CD1c-positive myeloid dendritic cell (primary cell): ENCODE data around the gene LDLR.
"Not testable (repeated sequence)": the region's sequence is repeated elsewhere in the genome, so short reads cannot be mapped to it uniquely, and the experiment has no call there.

Experiments used
- DNase-seq: peaks from one replicate; pipeline ENCODE4 v3.0.0-alpha.2; 2016; ENCODE audit errors: extremely low spot score

Gene LDLR

DNA sequence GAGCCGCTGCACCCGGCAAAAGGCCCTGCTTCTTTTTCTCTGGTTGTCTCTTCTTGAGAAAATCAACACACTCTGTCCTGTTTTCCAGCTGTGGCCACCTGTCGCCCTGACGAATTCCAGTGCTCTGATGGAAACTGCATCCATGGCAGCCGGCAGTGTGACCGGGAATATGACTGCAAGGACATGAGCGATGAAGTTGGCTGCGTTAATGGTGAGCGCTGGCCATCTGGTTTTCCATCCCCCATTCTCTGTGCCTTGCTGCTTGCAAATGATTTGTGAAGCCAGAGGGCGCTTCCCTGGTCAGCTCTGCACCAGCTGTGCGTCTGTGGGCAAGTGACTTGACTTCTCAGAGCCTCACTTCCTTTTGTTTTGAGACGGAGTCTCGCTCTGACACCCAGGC lies 17.2 kb downstream of the LDLR start:
- DNase-seq: no peak

DNA sequence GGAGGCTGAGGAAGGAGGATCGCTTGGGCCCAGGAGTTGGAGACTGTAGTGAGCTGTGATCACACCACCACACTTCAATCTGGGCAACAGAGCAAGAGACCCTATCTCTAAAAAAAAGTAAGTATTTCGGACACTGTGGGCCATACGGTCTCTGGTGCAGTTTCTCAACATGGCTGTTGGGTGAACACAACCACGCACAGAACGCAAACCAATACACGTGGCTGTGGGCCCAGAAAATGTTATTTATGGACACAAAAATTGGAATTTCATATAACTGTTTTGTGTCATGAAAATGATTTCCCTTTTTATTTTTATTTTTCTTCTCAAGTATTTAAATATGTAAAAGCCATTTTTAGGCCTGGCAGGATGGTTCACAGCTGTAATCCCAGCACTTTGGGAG lies 19.5 kb downstream of the LDLR start:
- DNase-seq: no peak

DNA sequence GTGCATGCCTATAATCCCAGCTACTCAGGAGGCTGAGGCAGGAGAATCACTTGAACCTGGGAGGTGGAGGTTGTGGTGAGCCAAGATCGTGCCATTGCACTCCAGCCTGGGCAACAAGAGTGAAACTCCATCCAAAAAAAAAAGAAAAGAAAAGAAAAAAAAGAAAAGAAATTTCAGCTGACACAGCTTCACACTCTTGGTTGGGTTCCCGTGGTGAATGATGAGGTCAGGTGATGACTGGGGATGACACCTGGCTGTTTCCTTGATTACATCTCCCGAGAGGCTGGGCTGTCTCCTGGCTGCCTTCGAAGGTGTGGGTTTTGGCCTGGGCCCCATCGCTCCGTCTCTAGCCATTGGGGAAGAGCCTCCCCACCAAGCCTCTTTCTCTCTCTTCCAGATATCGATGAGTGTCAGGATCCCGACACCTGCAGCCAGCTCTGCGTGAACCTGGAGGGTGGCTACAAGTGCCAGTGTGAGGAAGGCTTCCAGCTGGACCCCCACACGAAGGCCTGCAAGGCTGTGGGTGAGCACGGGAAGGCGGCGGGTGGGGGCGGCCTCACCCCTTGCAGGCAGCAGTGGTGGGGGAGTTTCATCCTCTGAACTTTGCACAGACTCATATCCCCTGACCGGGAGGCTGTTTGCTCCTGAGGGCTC lies 22.0 kb downstream of the LDLR start:
- no peak for DNase-seq

DNA sequence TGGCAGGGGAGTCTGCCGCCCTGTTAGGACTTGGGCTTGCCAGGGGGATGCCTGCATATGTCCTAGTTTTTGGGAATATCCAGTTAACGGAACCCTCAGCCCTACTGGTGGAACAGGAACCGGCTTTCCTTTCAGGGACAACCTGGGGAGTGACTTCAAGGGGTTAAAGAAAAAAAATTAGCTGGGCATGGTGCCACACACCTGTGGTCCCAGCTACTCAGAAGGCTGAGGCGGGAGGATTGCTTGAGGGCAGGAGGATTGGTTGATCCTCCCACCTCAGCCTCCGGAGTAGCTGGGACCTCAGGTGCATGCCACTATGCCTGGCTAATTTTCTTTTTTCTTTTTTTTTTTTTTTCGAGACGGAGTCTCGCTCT lies 22.5 kb downstream of the LDLR start:
- DNase-seq: no peak

DNA sequence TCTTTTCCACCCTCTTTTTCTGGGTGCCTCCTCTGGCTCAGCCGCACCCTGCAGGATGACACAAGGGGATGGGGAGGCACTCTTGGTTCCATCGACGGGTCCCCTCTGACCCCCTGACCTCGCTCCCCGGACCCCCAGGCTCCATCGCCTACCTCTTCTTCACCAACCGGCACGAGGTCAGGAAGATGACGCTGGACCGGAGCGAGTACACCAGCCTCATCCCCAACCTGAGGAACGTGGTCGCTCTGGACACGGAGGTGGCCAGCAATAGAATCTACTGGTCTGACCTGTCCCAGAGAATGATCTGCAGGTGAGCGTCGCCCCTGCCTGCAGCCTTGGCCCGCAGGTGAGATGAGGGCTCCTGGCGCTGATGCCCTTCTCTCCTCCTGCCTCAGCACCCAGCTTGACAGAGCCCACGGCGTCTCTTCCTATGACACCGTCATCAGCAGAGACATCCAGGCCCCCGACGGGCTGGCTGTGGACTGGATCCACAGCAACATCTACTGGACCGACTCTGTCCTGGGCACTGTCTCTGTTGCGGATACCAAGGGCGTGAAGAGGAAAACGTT lies 24.0 kb downstream of the LDLR start:
- DNase-seq: no peak

DNA sequence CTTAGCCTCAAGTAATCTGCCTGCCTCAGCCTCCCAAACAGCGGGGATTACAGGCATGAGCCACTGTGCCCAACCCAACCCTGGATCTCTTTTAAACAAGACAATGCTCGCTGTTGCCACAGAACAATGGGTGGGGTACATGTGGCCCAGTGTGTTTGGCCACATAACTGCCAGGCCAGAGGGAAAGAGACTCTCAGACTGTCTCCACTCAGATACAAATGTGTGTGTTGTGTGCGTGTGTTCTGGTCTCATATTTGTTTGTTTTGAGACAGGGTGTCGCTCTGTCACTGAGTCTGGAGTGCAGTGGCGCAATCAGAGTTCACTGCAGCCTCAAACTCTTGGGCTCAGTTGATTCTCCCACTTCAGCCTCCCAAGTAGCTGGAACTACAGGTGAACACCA lies 25.8 kb downstream of the LDLR start:
- no peak for DNase-seq

DNA sequence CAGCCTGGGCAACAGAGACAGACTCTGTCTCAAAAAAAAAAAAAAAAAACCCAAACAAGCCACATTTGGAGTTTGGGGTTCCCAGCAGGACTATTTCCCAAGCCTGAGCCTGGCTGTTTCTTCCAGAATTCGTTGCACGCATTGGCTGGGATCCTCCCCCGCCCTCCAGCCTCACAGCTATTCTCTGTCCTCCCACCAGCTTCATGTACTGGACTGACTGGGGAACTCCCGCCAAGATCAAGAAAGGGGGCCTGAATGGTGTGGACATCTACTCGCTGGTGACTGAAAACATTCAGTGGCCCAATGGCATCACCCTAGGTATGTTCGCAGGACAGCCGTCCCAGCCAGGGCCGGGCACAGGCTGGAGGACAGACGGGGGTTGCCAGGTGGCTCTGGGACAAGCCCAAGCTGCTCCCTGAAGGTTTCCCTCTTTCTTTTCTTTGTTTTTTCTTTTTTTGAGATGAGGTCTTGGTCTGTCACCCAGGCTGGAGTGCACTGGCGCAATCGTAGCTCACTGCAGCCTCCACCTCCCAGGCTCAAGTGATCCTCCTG lies 26.7 kb downstream of the LDLR start:
- DNase-seq: no peak

DNA sequence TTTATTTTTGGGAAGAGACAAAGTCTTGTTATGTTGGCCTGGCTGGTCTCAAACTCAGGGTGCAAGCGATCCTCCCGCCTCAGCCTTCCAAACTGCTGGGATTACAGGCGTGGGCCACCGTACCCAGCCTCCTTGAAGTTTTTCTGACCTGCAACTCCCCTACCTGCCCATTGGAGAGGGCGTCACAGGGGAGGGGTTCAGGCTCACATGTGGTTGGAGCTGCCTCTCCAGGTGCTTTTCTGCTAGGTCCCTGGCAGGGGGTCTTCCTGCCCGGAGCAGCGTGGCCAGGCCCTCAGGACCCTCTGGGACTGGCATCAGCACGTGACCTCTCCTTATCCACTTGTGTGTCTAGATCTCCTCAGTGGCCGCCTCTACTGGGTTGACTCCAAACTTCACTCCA lies 27.2 kb downstream of the LDLR start:
- DNase-seq: no peak

DNA sequence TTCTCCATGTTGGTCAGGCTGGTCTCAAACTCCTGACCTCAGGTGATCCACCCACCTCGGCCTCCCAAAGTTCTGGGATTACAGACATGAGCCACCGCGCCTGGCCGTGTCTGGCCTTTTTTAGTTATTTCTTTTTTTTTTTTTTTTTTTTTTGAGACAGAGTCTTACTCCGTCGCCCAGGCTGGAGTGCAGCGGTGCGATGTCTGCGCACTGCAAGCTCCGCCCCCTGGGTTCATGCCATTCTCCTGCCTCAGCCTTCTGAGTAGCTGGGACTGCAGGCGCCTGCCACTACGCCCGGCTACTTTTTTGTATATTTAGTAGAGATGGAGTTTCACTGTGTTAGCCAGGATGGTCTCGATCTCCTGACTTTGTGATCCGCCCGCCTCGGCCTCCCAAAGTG lies 32.7 kb downstream of the LDLR start:
- DNase-seq: not testable (repeated sequence)

DNA sequence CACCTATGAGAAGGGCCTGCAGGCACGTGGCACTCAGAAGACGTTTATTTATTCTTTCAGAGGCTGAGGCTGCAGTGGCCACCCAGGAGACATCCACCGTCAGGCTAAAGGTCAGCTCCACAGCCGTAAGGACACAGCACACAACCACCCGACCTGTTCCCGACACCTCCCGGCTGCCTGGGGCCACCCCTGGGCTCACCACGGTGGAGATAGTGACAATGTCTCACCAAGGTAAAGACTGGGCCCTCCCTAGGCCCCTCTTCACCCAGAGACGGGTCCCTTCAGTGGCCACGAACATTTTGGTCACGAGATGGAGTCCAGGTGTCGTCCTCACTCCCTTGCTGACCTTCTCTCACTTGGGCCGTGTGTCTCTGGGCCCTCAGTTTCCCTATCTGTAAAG lies 33.9 kb downstream of the LDLR start:
- DNase-seq: no peak

DNA sequence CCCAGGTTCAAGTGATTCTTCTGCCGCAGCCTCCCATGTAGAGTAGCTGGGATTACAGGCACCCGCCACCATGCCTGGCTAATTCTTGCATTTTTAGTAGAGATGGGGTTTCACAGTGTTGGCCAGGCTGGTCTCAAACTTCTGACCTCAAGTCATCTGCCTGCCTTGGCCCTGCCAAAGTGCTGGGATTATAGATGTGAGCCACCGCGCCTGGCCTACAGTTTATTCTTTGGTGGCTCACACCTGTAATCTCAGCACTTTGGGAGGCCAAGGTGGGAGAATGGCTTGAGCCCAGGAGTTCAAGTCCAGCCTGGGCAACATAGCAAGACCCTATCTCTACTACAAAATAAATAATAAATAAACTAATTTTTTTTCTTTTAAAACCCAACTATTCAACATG lies 34.9 kb downstream of the LDLR start:
- DNase-seq: not testable (repeated sequence)

DNA sequence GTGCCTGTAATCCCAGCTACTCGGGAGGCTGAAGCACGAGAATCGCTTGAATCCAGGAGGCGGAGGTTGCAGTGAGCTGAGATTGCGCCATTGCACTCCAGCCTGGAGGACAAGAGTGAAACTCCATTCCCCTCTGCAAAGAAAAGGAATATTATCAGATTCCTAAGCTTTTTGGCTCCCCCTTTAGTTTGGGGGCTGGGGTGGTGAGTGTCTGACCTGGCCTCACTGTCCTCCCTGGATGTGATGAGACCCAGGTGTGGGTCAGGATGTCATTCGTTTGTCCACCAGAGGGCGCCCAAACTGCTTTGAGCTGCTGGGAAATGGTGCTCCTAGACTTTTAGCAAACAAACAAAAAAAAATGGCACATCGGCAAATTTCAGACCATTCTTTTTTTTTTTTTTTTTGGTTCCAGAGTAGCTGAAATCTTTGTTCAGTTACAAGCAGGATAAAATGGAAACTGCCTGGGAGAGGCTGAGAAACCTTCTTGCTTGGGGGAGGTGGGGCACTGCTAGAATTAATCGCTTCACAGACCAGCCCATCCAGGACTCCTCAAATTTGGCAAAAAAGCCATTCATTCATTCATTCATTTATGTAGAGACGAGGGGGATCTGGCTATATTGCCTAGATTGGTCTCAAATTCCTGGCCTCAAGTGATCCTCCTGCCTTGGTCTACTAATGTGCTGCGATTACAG lies 36.9 kb downstream of the LDLR start:
- peak; percentile 77 for DNase-seq

DNA sequence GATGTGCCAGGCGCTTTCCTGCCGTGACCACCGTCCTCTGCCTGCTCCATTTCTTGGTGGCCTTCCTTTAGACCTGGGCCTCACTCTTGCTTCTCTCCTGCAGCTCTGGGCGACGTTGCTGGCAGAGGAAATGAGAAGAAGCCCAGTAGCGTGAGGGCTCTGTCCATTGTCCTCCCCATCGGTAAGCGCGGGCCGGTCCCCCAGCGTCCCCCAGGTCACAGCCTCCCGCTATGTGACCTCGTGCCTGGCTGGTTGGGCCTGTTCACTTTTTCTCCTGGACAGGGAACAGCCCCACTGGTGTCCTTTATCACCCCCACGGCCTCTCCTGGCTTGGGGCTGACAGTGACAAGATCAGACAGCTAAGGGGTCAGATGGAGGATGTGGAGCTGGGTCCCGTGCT lies 38.6 kb downstream of the LDLR start:
- DNase-seq: no peak

DNA sequence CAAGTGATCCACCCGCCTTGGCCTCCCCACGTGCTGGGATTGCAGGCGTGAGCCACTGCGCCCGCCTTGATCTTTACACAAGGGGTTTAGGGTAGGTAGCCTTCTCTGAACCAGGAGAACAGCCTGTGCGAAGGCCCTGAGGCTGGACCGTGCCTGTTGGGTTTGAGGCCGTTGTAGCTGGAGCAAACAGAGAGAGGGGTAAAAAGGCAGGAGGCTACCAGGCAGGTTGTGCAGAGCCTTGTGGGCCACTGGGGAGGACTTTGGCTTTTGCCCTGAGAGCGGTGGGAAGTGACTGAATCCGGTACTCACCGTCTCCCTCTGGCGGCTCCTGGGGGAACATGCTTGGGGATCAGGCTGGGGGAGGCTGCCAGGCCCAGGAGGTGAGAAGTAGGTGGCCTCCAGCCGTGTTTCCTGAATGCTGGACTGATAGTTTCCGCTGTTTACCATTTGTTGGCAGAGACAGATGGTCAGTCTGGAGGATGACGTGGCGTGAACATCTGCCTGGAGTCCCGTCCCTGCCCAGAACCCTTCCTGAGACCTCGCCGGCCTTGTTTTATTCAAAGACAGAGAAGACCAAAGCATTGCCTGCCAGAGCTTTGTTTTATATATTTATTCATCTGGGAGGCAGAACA lies 41.7 kb downstream of the LDLR start:
- DNase-seq: peak; percentile 77

DNA sequence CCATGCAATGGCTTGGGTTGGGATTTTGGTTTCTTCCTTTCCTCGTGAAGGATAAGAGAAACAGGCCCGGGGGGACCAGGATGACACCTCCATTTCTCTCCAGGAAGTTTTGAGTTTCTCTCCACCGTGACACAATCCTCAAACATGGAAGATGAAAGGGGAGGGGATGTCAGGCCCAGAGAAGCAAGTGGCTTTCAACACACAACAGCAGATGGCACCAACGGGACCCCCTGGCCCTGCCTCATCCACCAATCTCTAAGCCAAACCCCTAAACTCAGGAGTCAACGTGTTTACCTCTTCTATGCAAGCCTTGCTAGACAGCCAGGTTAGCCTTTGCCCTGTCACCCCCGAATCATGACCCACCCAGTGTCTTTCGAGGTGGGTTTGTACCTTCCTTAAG lies 42.2 kb downstream of the LDLR start:
- no peak for DNase-seq

DNA sequence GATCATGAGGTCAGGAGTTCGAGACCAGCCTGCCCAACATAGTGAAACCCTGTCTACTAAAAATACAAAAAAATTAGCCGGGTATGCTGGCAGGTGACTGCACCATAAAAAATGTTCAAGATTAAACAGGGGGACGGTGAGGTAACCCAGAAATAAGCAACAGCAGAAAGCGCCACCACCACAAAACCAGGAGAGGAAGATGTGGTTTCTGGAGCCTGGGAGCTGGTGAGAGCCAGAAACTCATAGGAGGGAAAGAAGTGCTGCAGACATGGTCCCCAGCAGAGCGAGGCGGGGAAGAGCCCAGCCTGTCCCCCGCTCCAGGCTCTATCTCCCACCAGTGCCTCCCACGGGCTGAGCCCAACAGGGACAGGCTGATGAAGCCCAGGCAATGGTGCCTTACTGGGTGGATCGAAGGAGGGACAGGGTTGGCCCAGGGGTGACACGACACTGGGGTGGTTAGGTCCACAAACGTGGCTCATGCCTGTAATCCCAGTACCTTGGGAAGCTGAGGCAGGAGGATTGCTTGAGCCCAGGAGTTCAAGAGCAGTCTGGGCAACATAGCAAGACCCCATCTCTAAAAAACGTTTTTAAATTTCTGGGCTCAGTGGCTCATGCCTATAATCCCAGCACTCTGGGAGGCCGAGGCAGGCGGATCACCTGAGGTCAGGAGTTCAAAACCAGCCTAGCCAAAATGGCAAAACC lies 47.3 kb downstream of the LDLR start:
- DNase-seq: no peak

DNA sequence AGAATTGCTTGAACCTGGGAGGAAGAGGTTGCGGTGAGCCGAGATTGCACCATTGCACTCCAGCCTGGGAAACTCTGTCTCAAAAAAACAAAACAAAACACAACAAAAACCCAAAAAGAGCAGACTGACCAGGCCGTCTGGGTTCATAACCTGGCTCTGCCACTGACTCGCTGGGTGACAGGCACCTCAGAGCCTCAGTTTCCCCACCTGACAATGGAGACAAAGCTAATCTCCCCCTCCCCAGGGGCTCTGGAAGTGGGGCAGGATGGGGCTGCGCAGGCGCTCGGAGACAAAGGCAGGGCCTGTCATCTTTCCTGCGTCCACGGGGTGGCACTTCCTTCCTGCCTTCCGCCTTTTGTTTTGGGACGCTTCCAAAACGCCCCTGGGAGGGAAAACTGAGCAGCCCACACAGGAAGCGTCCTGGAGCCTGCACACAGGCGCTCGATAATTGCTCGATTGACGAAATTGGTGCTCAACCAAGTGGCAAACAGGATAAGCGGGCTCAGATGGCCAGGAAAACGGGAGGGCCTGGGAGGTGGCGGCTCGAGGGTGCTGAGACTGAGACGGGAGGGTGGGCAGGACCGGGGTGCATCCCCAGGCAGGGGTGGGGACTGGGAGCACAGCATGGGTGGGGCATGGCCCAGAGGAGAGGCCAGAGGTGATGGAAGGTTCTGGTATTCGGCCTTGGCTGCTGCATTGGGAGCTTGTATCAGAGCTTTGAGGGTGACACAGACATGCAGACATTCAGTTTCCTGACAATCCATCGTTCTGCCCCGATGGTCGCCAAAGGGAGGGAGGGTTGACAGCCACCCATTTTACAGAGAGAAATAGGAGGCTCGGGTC lies 48.5 kb downstream of the LDLR start:
- peak; percentile 75 for DNase-seq

DNA sequence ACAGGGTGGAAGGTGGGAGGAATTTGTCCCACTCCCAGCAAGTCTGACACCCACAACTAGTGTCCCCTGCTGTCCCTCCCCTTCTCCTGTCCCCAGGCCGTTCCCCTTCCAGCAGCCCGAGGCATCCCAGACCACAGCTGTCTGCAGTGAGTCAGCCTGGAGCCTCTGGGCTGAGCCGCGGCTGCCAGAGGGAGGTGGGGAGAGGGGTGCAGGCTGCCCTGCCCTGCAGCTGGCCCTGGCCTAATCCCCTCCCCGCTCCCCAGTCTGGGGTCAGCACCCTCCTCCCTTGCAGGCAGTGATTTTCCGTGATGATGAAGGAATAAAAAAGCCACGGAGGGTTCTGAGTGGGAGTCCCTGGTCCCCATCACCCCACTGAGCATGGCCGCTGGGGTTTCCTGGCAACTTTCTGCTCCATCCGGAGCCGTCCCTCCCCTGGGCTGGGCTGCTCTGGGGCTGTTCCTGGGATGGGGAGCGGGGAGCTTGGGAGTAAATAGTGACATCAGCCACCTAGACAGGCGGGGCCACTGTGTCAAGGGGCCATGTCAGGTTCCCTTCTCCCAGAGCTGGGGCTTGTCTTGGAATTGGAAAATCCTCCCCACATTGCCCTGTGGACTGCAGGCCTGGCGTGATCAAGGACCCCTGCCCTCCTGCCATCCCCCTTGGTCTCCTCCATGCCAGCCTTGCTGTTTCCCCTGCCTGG lies 49.5 kb downstream of the LDLR start:
- DNase-seq: peak; percentile 35

DNA sequence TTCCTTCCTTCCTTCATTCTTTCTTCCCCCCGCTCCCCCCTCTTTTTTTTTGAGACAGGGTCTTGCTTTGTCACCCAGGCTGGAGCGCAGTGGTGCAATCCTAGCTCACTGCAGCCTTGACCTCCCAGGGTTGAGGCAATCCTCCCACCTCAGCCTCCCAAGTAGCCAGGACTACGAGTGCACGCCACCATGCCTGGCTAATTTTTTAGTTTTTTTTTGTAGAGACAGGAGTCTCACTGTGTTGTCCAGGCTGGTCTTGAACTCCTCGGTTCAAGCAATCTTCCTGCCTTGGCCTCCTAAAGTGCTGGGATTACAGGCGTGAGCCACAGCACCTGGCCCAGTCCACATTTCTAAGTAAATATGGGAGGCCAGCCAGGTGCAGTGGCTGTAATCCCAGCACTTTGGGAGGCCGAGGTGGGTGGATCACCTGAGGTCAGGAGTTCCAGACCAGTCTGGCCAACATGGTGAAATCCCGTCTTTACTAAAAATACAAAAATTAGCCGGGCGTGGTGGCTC lies 50.8 kb downstream of the LDLR start:
- DNase-seq: not testable (repeated sequence)

DNA sequence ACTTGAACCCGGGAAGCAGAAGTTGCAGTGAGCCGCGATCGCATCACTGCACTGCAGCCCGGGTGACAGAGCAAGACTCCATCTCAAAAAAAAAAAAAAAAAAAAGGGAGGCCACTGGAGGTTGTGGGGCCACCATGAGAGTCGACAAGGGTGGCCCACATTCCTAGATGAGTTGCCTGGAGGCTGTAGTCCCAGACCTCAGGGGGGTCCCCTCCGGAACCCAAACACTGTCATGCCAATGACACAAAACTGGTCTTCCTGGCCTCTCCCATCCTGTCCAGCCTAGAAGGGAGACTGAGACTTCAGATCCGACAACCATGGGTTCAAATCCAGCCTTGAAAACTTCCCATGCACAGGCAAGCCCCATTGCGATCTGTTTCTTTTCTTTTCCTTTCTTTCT lies 51.6 kb downstream of the LDLR start:
- no peak for DNase-seq
